Measurements from ENCODE around the gene CWC25.
"Not testable (repeated sequence)": the region's sequence is repeated elsewhere in the genome, so short reads cannot be mapped to it uniquely, and the experiment has no call there.

Gene CWC25

GRCh38 chr17:38852771-38853291 lies 27.7 kb upstream of the CWC25 start:
- DNase-seq (ENCODE audit: low spot score) = peak; percentile 34

DNA sequence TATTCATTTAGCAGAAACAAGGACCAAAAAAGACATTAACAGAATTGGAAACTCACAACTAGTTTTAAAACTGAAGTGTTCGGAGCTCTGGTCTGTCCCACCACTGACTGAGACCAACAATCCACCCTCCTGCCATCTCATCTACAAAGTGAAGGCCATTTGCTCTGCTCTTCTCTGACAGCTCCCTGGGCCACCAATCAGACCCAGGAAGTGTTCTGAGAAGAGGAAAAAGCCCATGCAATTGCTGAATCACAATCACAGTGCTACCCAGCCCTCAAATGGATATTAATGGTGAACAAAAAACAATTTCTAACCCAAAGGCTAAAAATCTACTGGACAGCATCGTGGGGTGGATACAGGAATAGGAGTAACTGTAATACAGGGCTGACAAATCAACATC lies 26.3 kb upstream of the CWC25 start:
- DNase-seq (ENCODE audit: low spot score) = no peak

DNA sequence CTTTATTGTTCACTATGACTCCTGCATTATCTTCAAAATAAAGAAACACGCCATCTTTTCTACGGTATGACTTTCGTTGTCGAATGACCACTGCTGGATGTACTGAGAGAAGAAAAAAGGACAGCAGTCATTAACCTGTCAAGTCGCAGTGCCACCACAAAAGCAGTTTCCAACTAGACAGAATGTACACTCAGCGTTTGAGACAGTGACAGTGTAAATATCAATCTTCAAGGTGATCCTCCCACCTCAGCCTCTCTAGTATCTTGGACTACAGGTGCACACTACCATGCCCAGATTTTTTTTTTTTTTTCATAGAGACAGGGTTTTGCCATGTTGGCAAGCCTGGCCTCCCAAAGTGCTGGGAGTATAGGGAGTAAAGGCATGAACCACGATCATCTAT lies 25.3 kb upstream of the CWC25 start:
- DNase-seq (ENCODE audit: low spot score) = no peak

DNA sequence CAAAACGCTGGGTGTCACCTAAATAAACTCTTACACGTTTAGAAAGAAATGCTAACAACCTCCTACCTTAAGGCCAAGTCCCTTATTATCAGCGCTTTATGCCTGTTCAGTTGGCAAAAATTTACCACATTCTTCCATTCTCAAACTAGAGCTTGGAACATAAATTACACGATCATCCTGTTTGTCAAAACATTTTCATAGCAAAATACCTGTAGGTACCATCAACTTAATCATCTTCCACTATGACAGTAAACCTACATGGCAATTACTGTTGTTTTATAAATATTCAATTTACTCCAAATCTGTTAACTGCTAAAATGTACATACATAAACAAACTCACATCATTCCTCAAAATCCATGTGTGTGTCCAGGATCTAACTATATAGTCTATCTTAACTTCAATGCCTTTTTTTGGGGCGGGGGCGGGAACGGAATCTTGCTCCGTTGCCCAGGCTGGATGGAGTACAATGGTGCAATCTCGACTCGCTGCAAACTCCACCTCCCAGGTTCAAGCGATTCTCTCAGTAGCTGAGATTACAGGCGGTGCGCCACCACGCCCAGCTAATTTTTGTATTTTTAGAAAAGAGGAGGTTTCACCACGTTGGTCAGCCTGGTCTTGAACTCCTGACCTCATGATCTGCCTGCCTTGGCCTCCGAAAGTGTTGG lies 24.0 kb upstream of the CWC25 start:
- DNase-seq (ENCODE audit: low spot score) = no peak

DNA sequence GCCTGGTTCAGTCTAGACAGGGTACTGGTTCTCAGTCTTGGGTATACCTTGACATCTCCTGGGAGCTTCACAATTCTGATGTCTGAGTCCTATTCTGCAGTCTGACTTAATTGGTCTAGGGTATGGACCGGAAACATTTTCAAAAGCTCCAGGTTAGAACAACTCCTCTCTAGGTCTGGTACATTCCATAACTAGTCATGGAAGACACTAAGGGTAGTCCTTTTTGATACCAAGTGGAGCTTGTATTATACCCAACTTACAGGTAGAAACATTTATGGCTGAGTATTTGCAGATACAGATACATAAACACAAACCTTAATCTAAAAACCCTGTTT lies 23.4 kb upstream of the CWC25 start:
- DNase-seq (ENCODE audit: low spot score) = no peak

GRCh38 chr17:38844261-38844757 lies 19.2 kb upstream of the CWC25 start:
- peak; percentile 41 for DNase-seq (ENCODE audit: low spot score)

- DNase-seq (ENCODE audit: low spot score) = no peak
Observed at GRCh38 chr17:38825762-38826247, 684 bp upstream of the CWC25 start.

DNA sequence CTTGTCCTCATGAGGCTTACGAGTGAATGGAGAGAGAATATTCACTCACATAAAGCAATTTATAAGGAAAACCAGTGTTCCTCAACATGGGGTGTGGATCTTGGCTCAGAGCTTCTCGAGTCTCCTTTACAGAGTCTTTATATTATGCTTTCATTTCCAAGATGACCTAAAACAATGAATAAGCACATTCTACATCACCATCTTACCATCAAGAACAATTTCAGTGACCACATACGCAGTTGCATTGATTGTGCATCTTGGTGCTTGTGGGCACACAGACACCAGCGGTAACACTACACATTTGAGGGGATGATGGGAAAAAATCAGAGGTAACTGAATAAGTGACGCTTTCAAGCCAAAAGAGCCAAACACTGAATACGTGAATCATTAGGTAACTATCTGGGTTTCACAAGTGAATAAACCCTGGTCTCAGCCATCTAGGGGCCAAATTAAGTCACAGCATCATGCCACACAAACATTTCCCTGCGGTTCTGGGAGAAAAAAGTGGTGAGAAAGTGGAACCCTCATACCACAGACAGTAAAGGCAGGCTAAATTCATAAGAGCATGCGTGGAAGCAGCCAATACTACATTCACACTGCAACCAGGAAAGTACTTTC lies 9.4 kb downstream of the CWC25 start:
- no peak for DNase-seq (ENCODE audit: low spot score)

DNA sequence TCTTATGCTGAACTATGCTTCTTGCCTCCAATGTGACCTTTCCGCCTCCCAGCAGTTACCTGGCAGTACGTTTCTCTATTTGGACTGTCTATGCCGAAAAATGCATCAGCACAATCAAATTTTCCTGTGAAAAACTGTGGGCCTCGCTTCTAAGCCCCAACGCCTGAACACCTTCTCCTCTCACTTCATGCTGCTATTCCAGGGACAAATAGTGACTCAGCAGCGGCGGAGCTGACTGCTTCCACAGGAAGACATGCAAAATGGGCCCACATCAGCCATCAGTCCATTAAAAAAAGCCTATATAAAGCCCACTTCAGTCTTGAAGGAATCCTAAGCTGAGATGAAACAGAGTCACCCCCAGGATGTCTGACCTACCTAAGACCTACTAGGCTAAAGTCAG lies 15.3 kb downstream of the CWC25 start:
- no peak for DNase-seq (ENCODE audit: low spot score)

DNA sequence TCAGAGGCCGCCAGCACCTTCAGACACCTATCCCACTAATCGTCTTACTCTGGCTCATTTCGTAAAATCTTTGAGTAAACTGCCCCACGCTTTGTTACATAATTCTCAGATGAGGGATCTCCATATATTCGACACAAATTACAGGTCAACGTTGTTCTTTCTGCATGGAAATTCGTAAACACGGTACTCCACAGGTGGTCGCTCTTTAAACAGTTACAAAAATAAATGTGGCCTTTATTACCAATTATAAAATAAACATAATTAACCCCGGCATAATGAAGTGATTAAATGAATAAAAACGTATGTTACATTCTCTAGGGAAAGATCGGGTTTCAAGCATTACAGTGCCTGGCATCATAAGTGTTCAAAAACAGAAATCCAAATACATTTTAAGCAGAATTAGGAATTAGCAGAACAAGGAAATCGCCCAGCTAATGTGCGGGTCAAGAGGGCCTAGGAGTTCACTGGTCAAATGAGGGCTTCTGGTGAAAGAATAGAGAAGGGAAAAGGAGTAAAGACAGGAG lies 24.8 kb downstream of the CWC25 start:
- no peak for DNase-seq (ENCODE audit: low spot score)

- peak; percentile 91 for DNase-seq (ENCODE audit: low spot score)
Observed at GRCh38 chr17:38799501-38800236, 25.5 kb downstream of the CWC25 start, which contains the start of gene PIP4K2B. PIP4K2B (minus strand) TSS chr17:38799556; CDS start chr17:38799424, 132 bp downstream.

DNA sequence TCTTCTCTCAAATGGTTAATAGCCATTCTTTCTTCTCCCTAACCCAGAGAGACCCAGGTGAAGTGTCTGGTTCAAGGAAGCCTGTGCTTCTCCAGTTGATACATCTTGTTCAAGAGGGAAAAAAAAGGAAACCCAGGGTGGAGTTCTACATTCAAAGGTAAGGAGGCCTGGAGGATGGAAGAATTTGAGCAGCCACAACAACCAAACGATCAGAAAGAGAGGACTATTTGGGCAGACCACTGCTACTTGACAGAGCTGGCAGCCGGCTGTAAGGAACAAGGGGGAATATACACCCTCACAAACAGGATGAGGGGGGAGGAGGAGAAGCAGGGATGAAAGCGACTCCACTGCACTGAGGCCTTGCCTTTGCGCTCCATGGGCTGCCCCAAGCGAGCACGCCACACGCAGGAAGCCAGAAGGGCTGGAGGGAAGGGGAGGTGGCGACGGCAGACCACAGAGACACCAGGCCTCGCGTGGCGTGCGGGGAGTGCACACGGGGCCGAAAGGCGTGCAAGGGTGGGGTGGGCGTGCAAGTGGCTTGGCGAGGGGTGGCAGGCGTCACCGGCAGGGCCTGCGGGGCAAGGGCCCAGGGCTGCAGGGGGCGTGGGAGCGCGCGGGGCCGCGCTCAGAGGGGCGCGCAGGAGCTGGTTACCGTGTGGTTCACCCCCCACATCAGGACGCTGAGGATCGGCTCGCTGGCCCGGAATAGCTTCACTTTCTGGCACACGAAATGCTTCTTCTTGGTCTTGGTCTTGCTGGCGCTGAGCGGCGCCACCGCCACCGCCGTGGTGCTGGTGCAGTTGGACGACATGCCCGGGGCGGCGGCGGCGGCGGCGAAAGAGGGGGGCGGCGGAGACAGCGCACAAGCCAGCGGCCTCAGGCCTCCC lies 26.3 kb downstream of the CWC25 start:
- peak; percentile 40 for DNase-seq (ENCODE audit: low spot score)

GRCh38 chr17:38797828-38798227 lies 27.3 kb downstream of the CWC25 start:
- DNase-seq (ENCODE audit: low spot score) = no peak

GRCh38 chr17:38797158-38797490 lies 28.0 kb downstream of the CWC25 start:
- no peak for DNase-seq (ENCODE audit: low spot score)

DNA sequence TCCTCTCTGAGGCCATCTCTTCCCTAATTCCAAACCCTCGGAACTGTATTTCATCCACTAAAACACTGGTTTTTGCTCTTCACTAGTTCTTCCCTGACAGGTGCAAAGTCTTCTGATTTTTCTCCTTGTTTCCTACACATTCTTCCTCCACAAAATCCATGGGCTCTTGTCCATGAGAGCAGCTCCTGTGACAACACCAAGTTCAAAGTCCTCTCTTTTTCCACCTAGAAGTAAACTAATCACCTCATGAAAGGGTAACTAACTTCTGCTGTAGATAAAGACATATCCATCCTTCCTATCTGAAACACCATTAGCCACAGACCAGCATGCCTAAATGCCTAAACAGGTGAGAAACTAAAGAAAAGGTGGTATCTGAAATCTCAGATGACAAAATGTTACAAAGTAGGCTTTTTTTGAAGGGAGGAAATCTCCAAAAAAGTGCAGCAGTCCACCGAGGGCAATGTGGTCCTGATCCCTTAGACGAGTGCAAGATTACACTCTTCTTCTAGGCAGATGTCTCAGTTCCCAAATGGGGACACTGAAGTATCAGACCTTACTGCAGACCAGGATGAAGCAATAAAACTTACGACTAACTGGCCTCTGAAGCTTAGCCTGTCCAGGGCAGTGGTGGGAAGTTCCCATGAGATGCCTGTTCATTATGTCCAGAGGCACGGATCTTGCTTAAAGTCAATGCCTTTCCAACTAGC lies 28.5 kb downstream of the CWC25 start:
- no peak for DNase-seq (ENCODE audit: low spot score)

DNA sequence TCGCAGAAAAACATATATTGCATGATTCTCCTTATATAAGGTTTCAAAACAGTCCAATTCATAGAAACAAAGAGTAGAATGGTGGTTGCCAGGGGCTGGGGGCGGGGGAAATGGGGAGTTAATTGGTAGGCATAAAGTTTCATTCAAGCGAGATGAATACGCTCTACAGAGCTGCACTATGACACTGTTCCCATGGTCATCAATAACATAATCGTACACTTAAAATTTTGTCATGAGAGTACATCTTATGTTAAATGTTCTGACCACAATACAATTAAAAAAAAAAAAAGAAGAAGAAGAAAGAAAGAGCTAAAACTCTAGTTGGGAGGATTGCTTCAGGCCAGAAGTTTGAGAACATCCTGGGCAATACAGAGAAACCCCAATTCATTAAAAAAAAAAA lies 30.9 kb downstream of the CWC25 start:
- DNase-seq (ENCODE audit: low spot score) = no peak

DNA sequence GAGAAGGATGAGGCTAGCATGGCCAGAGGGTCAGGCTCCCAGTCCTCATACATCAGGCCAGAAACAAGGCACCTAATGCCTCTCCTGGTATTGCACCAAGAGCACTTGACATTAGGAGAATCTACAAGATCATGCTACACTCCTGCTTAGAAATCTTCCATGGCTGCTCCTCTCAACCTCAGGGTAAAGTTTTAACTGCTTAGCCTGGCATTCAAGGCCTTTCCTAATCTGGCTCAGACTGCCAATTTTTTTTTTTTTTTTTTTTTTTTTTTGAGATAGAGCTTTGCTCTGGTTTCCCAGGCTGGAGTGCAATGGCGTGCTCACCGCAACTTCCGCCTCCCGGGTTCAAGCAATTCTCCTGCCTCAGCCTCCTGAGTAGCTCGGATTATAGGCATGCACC lies 34.0 kb downstream of the CWC25 start:
- no peak for DNase-seq (ENCODE audit: low spot score)

- DNase-seq (ENCODE audit: low spot score) = not testable (repeated sequence)
Observed at GRCh38 chr17:38790148-38790707, 34.9 kb downstream of the CWC25 start.

GRCh38 chr17:38789185-38789584 lies 35.9 kb downstream of the CWC25 start:
- no peak for DNase-seq (ENCODE audit: low spot score)

GRCh38 chr17:38787999-38788398 lies 37.1 kb downstream of the CWC25 start:
- not testable (repeated sequence) for DNase-seq (ENCODE audit: low spot score)

DNA sequence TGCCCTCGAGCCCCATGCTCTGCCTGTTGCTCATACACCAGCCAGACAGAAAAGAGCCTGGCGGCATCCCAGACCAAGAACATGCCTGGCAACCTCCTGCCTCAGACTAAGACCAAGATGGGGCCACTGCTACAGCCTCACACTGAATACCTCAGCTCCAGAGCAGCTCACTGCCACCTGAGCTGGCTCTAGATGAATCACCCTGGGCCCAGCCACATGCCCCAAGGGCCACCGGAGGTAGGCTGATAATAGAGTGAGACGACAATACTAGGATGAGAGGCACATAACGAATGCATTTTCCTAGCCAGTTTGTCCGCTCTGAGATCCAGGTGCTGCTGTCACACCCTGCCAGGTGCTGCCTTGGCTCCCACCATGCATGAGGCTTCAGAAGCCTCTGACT lies 38.7 kb downstream of the CWC25 start:
- DNase-seq (ENCODE audit: low spot score) = no peak
